H1 (cell line): ENCODE results near the gene OPCML. TPM values are rescaled to one million over a fixed set of nuclear protein-coding genes. Genes with fewer than 3 reads are reported as not detected.
A peak's percentile ranks its signal among the peaks of the same experiment; 100 is the strongest.

ENCODE experiments used
- CTCF ChIA-PET: fragments of 300-600 bp; sonication (Branson Sonifier 250); formaldehyde crosslinking; loops from one replicate; lab custom pipeline; 2021; ENCODE audit not compliant: partially characterized antibody; lab: Charles Lee
- POLR2A ChIA-PET: fragments of 300-600 bp; sonication (Branson Sonifier 250); formaldehyde crosslinking; loops from one replicate; lab custom pipeline; 2021; ENCODE audit warnings: inconsistent platforms; ENCODE audit not compliant: partially characterized antibody; lab: Charles Lee
- DNase-seq, 2 experiments: peaks; one replicate each; pipeline versions ENCODE4 v3.0.0 to v3.0.0-alpha.2; 2010 to 2022; ENCODE audit warnings: low spot score in 2 of 2, low read depth in 1 of 2, mixed read lengths in 1 of 2
- FAIRE-seq: peaks from 2 replicates; lab custom pipeline; 2011; peaks lifted over from hg19 to GRCh38; lab: Jason Lieb, UNC
- H2AFZ ChIP-seq: 2 replicates; pipeline ENCODE4 v1.8.1; 2012; ENCODE audit warnings: low read length, inconsistent platforms
- H2AK5ac ChIP-seq: 2 replicates; pipeline ENCODE4 v1.6.1; 2013; ENCODE audit warnings: low read depth, low read length
- H2BK120ac ChIP-seq: replicated peaks from 2 replicates; pipeline ENCODE3; 2013; ENCODE audit warnings: low read depth, low read length, inconsistent platforms
- H2BK12ac ChIP-seq: 2 replicates; pipeline ENCODE4 v1.6.1; 2013; ENCODE audit warnings: low read depth, low read length
- H2BK15ac ChIP-seq: 2 replicates; pipeline ENCODE4 v1.6.1; 2013; ENCODE audit warnings: low read length
- H2BK20ac ChIP-seq: 2 replicates; pipeline ENCODE4 v1.6.1; 2013; ENCODE audit warnings: low read length
- H2BK5ac ChIP-seq: 2 replicates; pipeline ENCODE4 v1.6.1; 2013; ENCODE audit warnings: low read depth, low read length
- H3K14ac ChIP-seq: 2 replicates; pipeline ENCODE4 v1.6.1; 2013; ENCODE audit warnings: inconsistent platforms; ENCODE audit not compliant: insufficient read length
- H3K18ac ChIP-seq: 2 replicates; pipeline ENCODE4 v1.6.1; 2013; ENCODE audit warnings: low read length; ENCODE audit errors: extremely low read depth
- H3K23ac ChIP-seq: 2 replicates; pipeline ENCODE4 v1.6.1; 2013; ENCODE audit warnings: inconsistent platforms; ENCODE audit not compliant: insufficient read length
- H3K23me2 ChIP-seq: 2 replicates; pipeline ENCODE4 v1.6.1; 2013; ENCODE audit warnings: low read depth, low read length
- H3K27ac ChIP-seq: 2 replicates; pipeline ENCODE4 v1.6.1; 2011; ENCODE audit warnings: low read depth, low read length, inconsistent platforms
- H3K27me3 ChIP-seq, 4 experiments: replicated peaks in 1 of 4; 1 replicate in 1 of 4; 2 replicates in 3 of 4; pipeline versions ENCODE4 v1.6.1 to v1.8.1; 2011 to 2013; ENCODE audit warnings: low read length in 3 of 4, mild to moderate bottlenecking in 3 of 4, inconsistent platforms in 2 of 4, mixed read lengths in 2 of 4, moderate library complexity in 1 of 4; ENCODE audit not compliant: control insufficient read depth in 3 of 4, insufficient read depth in 3 of 4; ENCODE audit errors: extremely low read depth in 1 of 4
- H3K36me3 ChIP-seq, 4 experiments: 2 replicates each; pipeline versions ENCODE4 v1.6.1 to v1.8.1; 2011 to 2013; ENCODE audit warnings: mild to moderate bottlenecking in 4 of 4, low read length in 3 of 4, moderate library complexity in 2 of 4, control low read depth in 1 of 4, inconsistent platforms in 1 of 4; ENCODE audit not compliant: insufficient read depth in 4 of 4, control insufficient read depth in 2 of 4
- H3K4ac ChIP-seq: replicated peaks from 2 replicates; pipeline ENCODE3; 2013; ENCODE audit warnings: low read length, low read depth, mixed read lengths, inconsistent platforms; ENCODE audit not compliant: insufficient read length
- H3K4me1 ChIP-seq, 4 experiments: replicated peaks in 1 of 4; 1 replicate in 1 of 4; 2 replicates in 3 of 4; pipeline versions ENCODE4 v1.6.1 to v1.8.1; 2011 to 2013; ENCODE audit warnings: low read length in 3 of 4, inconsistent platforms in 2 of 4, mixed read lengths in 1 of 4; ENCODE audit not compliant: insufficient read depth in 4 of 4, control insufficient read depth in 3 of 4
- H3K4me2 ChIP-seq, 2 experiments: 2 replicates each; pipeline versions ENCODE4 v1.6.1 to v1.8.1; 2011 to 2013; ENCODE audit warnings: low read depth in 2 of 2, low read length in 2 of 2, control low read depth in 1 of 2, inconsistent platforms in 1 of 2, mild to moderate bottlenecking in 1 of 2; ENCODE audit not compliant: insufficient read depth in 1 of 2
- H3K4me3 ChIP-seq, 4 experiments: fragments of 200-600, 300-600 bp in 1 of 4; sonication (generic), shearing (Covaris generic), sonication (Bioruptor Twin) in 1 of 4; 2 replicates each; pipeline versions ENCODE4 v1.5.1 to v1.8.1; 2011 to 2016; ENCODE audit warnings: low read length in 4 of 4, low read depth in 3 of 4, control low read depth in 2 of 4, inconsistent platforms in 2 of 4, mild to moderate bottlenecking in 2 of 4, mixed read lengths in 1 of 4, moderate library complexity in 1 of 4; ENCODE audit not compliant: insufficient read depth in 2 of 4; ENCODE audit errors: extremely low read depth in 1 of 4
- H3K56ac ChIP-seq: replicated peaks from 2 replicates; pipeline ENCODE3; 2013; ENCODE audit warnings: low read depth, mild to moderate bottlenecking, mixed read lengths, low read length, inconsistent platforms; ENCODE audit not compliant: insufficient read length
- H3K79me1 ChIP-seq: 2 replicates; pipeline ENCODE4 v1.6.1; 2013; ENCODE audit warnings: low read depth, low read length, control low read depth
- H3K79me2 ChIP-seq, 2 experiments: 2 replicates each; pipeline versions ENCODE4 v1.6.1 to v1.8.1; 2012 to 2013; ENCODE audit warnings: low read length in 2 of 2, mild to moderate bottlenecking in 2 of 2, inconsistent platforms in 1 of 2; ENCODE audit not compliant: insufficient read depth in 2 of 2, control insufficient read depth in 1 of 2
- H3K9ac ChIP-seq, 4 experiments: replicated peaks in 1 of 4; 1 replicate in 1 of 4; 2 replicates in 3 of 4; pipeline versions ENCODE4 v1.6.1 to v1.8.1; 2011 to 2013; ENCODE audit warnings: low read depth in 3 of 4, low read length in 3 of 4, control low read depth in 2 of 4, mild to moderate bottlenecking in 2 of 4, moderate library complexity in 2 of 4, inconsistent platforms in 1 of 4; ENCODE audit errors: extremely low read depth in 1 of 4
- H3K9me3 ChIP-seq, 2 experiments: 2 replicates each; pipeline versions ENCODE4 v1.6.1 to v1.8.1; 2012 to 2013; ENCODE audit warnings: mild to moderate bottlenecking in 2 of 2, moderate library complexity in 2 of 2, control low read depth in 1 of 2, inconsistent platforms in 1 of 2, low read depth in 1 of 2, low read length in 1 of 2, mixed read lengths in 1 of 2; ENCODE audit not compliant: insufficient read depth in 2 of 2
- H4K20me1 ChIP-seq, 2 experiments: replicated peaks in 1 of 2; 2 replicates each; pipeline versions ENCODE3 to v1.8.1; 2011 to 2013; ENCODE audit warnings: inconsistent platforms in 2 of 2, low read length in 2 of 2, mild to moderate bottlenecking in 1 of 2; ENCODE audit not compliant: insufficient read depth in 2 of 2, control insufficient read depth in 1 of 2
- H4K5ac ChIP-seq: 2 replicates; pipeline ENCODE4 v1.6.1; 2013; ENCODE audit warnings: low read length, low read depth, mixed read lengths, inconsistent platforms; ENCODE audit not compliant: insufficient read length
- H4K8ac ChIP-seq: 2 replicates; pipeline ENCODE4 v1.8.0; 2013; ENCODE audit warnings: mild to moderate bottlenecking, moderate library complexity, low read length, inconsistent platforms; ENCODE audit not compliant: insufficient read depth; ENCODE audit errors: extremely low read depth
- H4K91ac ChIP-seq: replicated peaks from 2 replicates; pipeline ENCODE3; 2013; ENCODE audit warnings: low read length, mixed read lengths, inconsistent platforms; ENCODE audit not compliant: insufficient read length
- CEBPB ChIP-seq: IDR thresholded peaks from 2 replicates; pipeline ENCODE4 v1.6.1; 2012; ENCODE audit warnings: low read depth, low read length
- WGBS, 2 experiments: shearing (Covaris generic) in 1 of 2; methylation state at CpG; one replicate each; pipeline versions ENCODE4 v1.1.6 to v1.1.7; 2013 to 2015; ENCODE audit warnings: low lambda C conversion rate in 2 of 2, mixed read lengths in 2 of 2, inconsistent platforms in 1 of 2, low coverage in 1 of 2, missing lambda C conversion rate in 1 of 2; ENCODE audit not compliant: insufficient replicate concordance in 2 of 2, insufficient coverage in 1 of 2, insufficient read length in 1 of 2; ENCODE audit errors: extremely low coverage in 1 of 2, missing lambda C conversion rate in 1 of 2; 5-methylcytosine and 5-hydroxymethylcytosine counted together
- polyA plus RNA-seq, 7 experiments: library from polyadenylated mRNA; depleted of rRNA in 3 of 7; stranded (reverse) in 5 of 7; unstranded in 2 of 7; fragments of >200 nt in 5 of 7; fragments of 200-250 nt in 2 of 7; gene quantifications; 1 replicate in 5 of 7; 2 replicates in 1 of 7; 4 replicates in 1 of 7; pipeline versions ENCODE4 v1.2.1 to v1.2.3, GENCODE V29; 2011 to 2013; ENCODE audit warnings: missing spikeins in 2 of 7, mixed read lengths in 2 of 7
- total RNA-seq: library from RNA; stranded (reverse); fragmentation: NEBNext Ultra II Directional; extraction: Animal tissue kit (Norgen Biotek cat#: 25700); gene quantifications from 2 replicates; pipeline ENCODE4 v1.2.1, GENCODE V29; 2021
- TF ChIP-seq, protein P1 (sequence below): IDR thresholded peaks from 2 replicates; pipeline ENCODE4 v1.6.1; 2012; ENCODE audit warnings: inconsistent platforms

Gene OPCML
- total and polyA plus RNA-seq, 2 of the 8 experiments (the other 6 are each of a cell fraction or from before 2014, with no cell fraction given): 2.3 to 3.1 TPM

DNA sequence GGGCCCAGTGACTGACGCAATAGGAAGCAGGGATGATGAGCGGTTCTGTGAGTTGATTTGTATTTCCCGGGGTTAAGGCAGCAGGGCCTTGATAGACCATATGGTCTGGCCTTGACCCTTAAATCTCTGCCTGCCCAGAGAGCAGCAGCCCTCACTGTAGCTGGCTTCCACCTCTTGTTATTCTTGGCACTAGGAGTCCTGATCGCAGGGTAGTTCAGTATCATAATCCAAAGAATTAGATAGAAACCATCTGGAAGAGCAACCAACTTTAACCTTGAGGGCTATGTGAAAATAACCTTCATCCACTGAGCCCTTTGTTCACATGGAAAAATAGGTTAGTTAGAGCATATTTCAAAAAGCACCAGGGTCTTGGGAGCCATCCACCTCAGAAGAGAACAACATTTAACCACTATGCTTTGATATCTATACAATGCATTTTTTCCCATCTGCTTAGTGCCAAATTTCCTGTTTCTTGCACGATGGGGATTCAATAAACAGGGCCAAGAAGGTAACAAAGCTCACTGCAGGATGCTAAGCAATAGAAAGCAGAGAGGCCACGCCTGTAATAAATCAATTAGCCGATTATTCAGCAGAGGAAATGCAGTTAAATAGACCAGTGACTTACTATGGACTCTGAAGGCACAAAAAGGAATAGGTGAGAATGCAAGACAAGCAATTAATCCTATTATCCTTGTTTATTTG is 761.3 kb downstream of the OPCML start:
- Histone ChIP-seq H2BK5ac (no peak overlapping the region), H2AK5ac (no peak overlapping the region), H3K4ac (no peak overlapping the region), H2BK20ac (no peak overlapping the region), H4K91ac (no peak overlapping the region), H2BK12ac (no peak overlapping the region), H4K8ac (no peak overlapping the region), H3K36me3 (no peaks in the 10 kb centered on the region), H2BK15ac (no peak overlapping the region), H2AFZ (no peak overlapping the region), H3K4me1 (peaks cover 0 to 13% (median 9%) of the 10 kb centered on the region in 4 experiments; a peak in 6 of 7 replicates), H2BK120ac (no peak overlapping the region), H3K27ac (no peak overlapping the region), H3K14ac (no peak overlapping the region), H4K5ac (no peak overlapping the region), H3K4me3 (no peak overlapping the region), H3K79me1 (no peaks in the 10 kb centered on the region), H3K56ac (no peak overlapping the region), H3K9ac (no peak overlapping the region), H3K23me2 (no peaks in the 10 kb centered on the region), H3K27me3 (no peaks in the 10 kb centered on the region), H3K18ac (no peak overlapping the region; the same call in 1 of the 2 replicates), H4K20me1 (no peaks in the 10 kb centered on the region), H3K9me3 (no peaks in the 10 kb centered on the region), H3K23ac (no peak overlapping the region), H3K4me2 (no peak overlapping the region), H3K79me2 (no peaks in the 10 kb centered on the region)
- peak; percentile 41; the same call in 1 of the 2 replicates for TF ChIP-seq CEBPB
- TF ChIP-seq, protein P1, sequence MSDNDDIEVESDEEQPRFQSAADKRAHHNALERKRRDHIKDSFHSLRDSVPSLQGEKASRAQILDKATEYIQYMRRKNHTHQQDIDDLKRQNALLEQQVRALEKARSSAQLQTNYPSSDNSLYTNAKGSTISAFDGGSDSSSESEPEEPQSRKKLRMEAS: no peak
- DNase-seq (no peak), FAIRE-seq (no peak)
- POLR2A ChIA-PET: no interaction called here
- CTCF ChIA-PET: interaction anchor here (0.6 kb wide), 1 partner anchor 226 kb away, joined by 3 read pairs; no protein-coding TSS in a partner anchor
- 80% methylated on average over 7 of the region's 7 CpGs; no CpG with 5 or more reads in 1 of the 2 experiments for WGBS, 2 experiments
